GDM1 (cell line): ENCODE measurements around the gene PLA2G4C.

Source experiments
- DNase-seq: peaks from one replicate; lab custom pipeline; 2025; lab: John Stamatoyannopoulos, UW

Gene PLA2G4C

GRCh38 chr19:48053856-48054255 lies 56.8 kb downstream of the PLA2G4C start:
- DNase-seq = no peak

- DNase-seq = no peak
These were observed 57.5 kb downstream of the PLA2G4C start for GRCh38 chr19:48053076-48053475.

GRCh38 chr19:48051335-48052033 lies 59.1 kb downstream of the PLA2G4C start:
- no peak for DNase-seq

- DNase-seq = no peak
These were observed 66.1 kb downstream of the PLA2G4C start for GRCh38 chr19:48044561-48044960.

- DNase-seq = no peak
These were observed 66.8 kb downstream of the PLA2G4C start, which contains the start of gene CABP5 for GRCh38 chr19:48043675-48044258. CABP5 (minus strand) TSS chr19:48044079; CDS start chr19:48043922, 157 bp downstream.

GRCh38 chr19:48041877-48042580 lies 68.6 kb downstream of the PLA2G4C start:
- DNase-seq = no peak

- no peak for DNase-seq
These were observed 73.9 kb downstream of the PLA2G4C start for GRCh38 chr19:48036765-48037164.

GRCh38 chr19:48033604-48034003 lies 77.0 kb downstream of the PLA2G4C start:
- no peak for DNase-seq

GRCh38 chr19:48030073-48030472 lies 80.5 kb downstream of the PLA2G4C start:
- DNase-seq = no peak

GRCh38 chr19:48029431-48029830 lies 81.2 kb downstream of the PLA2G4C start:
- no peak for DNase-seq

GRCh38 chr19:48025480-48025879 lies 85.1 kb downstream of the PLA2G4C start:
- no peak for DNase-seq

- no peak for DNase-seq
These were observed 87.1 kb downstream of the PLA2G4C start for GRCh38 chr19:48023518-48023917.

GRCh38 chr19:48023011-48023410 lies 87.6 kb downstream of the PLA2G4C start:
- no peak for DNase-seq

- no peak for DNase-seq
These were observed 89.9 kb downstream of the PLA2G4C start for GRCh38 chr19:48020686-48021085.

- DNase-seq = no peak
These were observed 99.5 kb downstream of the PLA2G4C start for GRCh38 chr19:48010932-48011758.

GRCh38 chr19:48006762-48007161 lies 103.9 kb downstream of the PLA2G4C start:
- DNase-seq = no peak

GRCh38 chr19:48004236-48004635 lies 106.4 kb downstream of the PLA2G4C start:
- DNase-seq = no peak

- no peak for DNase-seq
These were observed 109.8 kb downstream of the PLA2G4C start for GRCh38 chr19:48000846-48001245.

GRCh38 chr19:47998800-47999199 lies 111.8 kb downstream of the PLA2G4C start:
- no peak for DNase-seq
